K562 (cell line): ENCODE data around the gene MAP3K15. TPM values are rescaled to one million over a fixed set of nuclear protein-coding genes. Genes with fewer than 3 reads are reported as not detected.

ENCODE experiments used
- ATAC-seq: fragments of 200-7000 bp; cut with Tn5 transposase; 3 replicates; pipeline ENCODE4 v1.9.1; 2020; ENCODE audit warnings: moderate library complexity
- BruUV-seq: library from RNA; stranded (reverse); fragments of 400-500 nt; replicated peaks from 2 replicates; lab custom pipeline; 2021; lab: Mats Ljungman, UMichigan
- CTCF ChIA-PET: fragments of 300-600 bp; formaldehyde crosslinking; extraction: SDS; loops from one replicate; lab custom pipeline; 2021; ENCODE audit warnings: low intra/inter-chr PET ratio; lab: Yijun Ruan, JAX
- POLR2A ChIA-PET: fragments of 300-600, 350-650 bp; sonication (Branson Sonifier 250); formaldehyde crosslinking; extraction: SDS; loops from one replicate; lab custom pipeline; 2021; ENCODE audit warnings: antibody characterized with exemption, inconsistent platforms; lab: Yijun Ruan, JAX
- DNase-seq, 4 experiments: peaks; one replicate each; pipeline versions ENCODE4 v3.0.0 to v3.0.0-alpha.2; 2011 to 2018; ENCODE audit warnings: low spot score in 3 of 4, mixed read lengths in 3 of 4; ENCODE audit errors: extremely low read depth in 1 of 4
- FAIRE-seq: peaks from 2 replicates; lab custom pipeline; 2011; peaks lifted over from hg19 to GRCh38; lab: Jason Lieb, UNC
- H2AFZ ChIP-seq: 2 replicates; pipeline ENCODE4 v1.6.0; 2011; ENCODE audit warnings: low read depth, low read length, control low read depth, inconsistent platforms
- H3K27ac ChIP-seq: fragments of 200-600 bp; 3 replicates; pipeline ENCODE4 v1.8.0; 2011; ENCODE audit warnings: low read depth, mild to moderate bottlenecking, control low read depth, inconsistent platforms, low read length, moderate library complexity, mixed read lengths; ENCODE audit errors: extremely low read depth
- H3K27me3 ChIP-seq, 2 experiments: fragments of 300-600 bp in 1 of 2; 2 replicates in 1 of 2; 3 replicates in 1 of 2; pipeline versions ENCODE4 v1.6.0 to v1.8.0; 2011; ENCODE audit warnings: inconsistent platforms in 2 of 2, low read length in 2 of 2, mild to moderate bottlenecking in 1 of 2, mixed read lengths in 1 of 2, moderate library complexity in 1 of 2; ENCODE audit not compliant: control insufficient read depth in 2 of 2, insufficient read depth in 2 of 2
- H3K36me3 ChIP-seq: fragments of 300-600 bp; 3 replicates; pipeline ENCODE4 v1.8.0; 2011; ENCODE audit warnings: mild to moderate bottlenecking, low read length, inconsistent platforms; ENCODE audit not compliant: control insufficient read depth, insufficient read depth
- H3K4me1 ChIP-seq, 2 experiments: fragments of 200-600 bp in 1 of 2; replicated peaks in 1 of 2; 2 replicates in 1 of 2; 3 replicates in 1 of 2; pipeline versions ENCODE4 v1.5.1 to v1.8.0; 2011; ENCODE audit warnings: inconsistent platforms in 2 of 2, low read length in 2 of 2, mild to moderate bottlenecking in 1 of 2, mixed read lengths in 1 of 2, moderate library complexity in 1 of 2; ENCODE audit not compliant: control insufficient read depth in 2 of 2, insufficient read depth in 2 of 2
- H3K4me2 ChIP-seq: 2 replicates; pipeline ENCODE4 v1.6.1; 2011; ENCODE audit warnings: low read length, control low read depth, inconsistent platforms, mixed read lengths; ENCODE audit not compliant: insufficient read depth
- H3K4me3 ChIP-seq: fragments of 200-600 bp; sonication (generic), shearing (Covaris generic); 2 replicates; pipeline ENCODE4 v1.5.1; 2016; ENCODE audit warnings: control low read depth, inconsistent platforms
- H3K79me2 ChIP-seq: fragments of 200-600 bp; 3 replicates; pipeline ENCODE4 v1.8.0; 2011; ENCODE audit warnings: low read length, inconsistent platforms; ENCODE audit not compliant: control insufficient read depth, insufficient read depth
- H3K9ac ChIP-seq, 2 experiments: 2 replicates each; pipeline versions ENCODE4 v1.6.0 to v1.6.1; 2011; ENCODE audit warnings: low read depth in 2 of 2, low read length in 2 of 2, control low read depth in 1 of 2, inconsistent platforms in 1 of 2, mild to moderate bottlenecking in 1 of 2, mixed read lengths in 1 of 2; ENCODE audit not compliant: insufficient read depth in 1 of 2
- H3K9me1 ChIP-seq: one replicate; pipeline ENCODE4 v1.6.0; 2011; ENCODE audit warnings: inconsistent platforms, mild to moderate bottlenecking, low read length, moderate library complexity; ENCODE audit not compliant: control insufficient read depth, insufficient read depth
- H3K9me3 ChIP-seq: replicated peaks from 2 replicates; pipeline ENCODE4 v1.5.1; 2011; ENCODE audit warnings: low read depth, low read length, inconsistent platforms; ENCODE audit not compliant: control insufficient read depth, insufficient read depth
- H4K20me1 ChIP-seq: replicated peaks from 2 replicates; pipeline ENCODE4 v1.6.1; 2011; ENCODE audit warnings: low read length, inconsistent platforms, mixed read lengths; ENCODE audit not compliant: control insufficient read depth, insufficient read depth
- COPS2 ChIP-seq: fragments of 450-650 bp; conservative IDR thresholded peaks from 2 replicates; pipeline ENCODE4 v1.6.1; 2016; ENCODE audit warnings: mild to moderate bottlenecking, moderate library complexity
- GABPA ChIP-seq: fragments of 200-800 bp; sonication (Bioruptor generic); conservative IDR thresholded peaks from 2 replicates; pipeline ENCODE4 v1.6.1; 2016; ENCODE audit warnings: low read depth, missing genetic modification characterization, missing compliant biosample characterization
- ZNF263 ChIP-seq: sonication (generic); formaldehyde crosslinking; IDR thresholded peaks from 2 replicates; pipeline ENCODE4 v1.8.0; 2022; ENCODE audit warnings: mild to moderate bottlenecking, missing genetic modification reagents, borderline replicate concordance
- WGBS: fragments of 100-300 bp; shearing (Covaris generic); methylation state at CpG from one replicate; pipeline ENCODE4 v1.1.6; 2016; ENCODE audit warnings: low coverage, mixed read lengths; ENCODE audit not compliant: insufficient coverage; ENCODE audit errors: missing lambda C conversion rate; 5-methylcytosine and 5-hydroxymethylcytosine counted together
- in situ Hi-C: fragments of 300-500 bp; cut with MboI; formaldehyde crosslinking; loops from 4 replicates; pipeline ENCODE4 v1.15.0; 2018; ENCODE audit warnings: inconsistent platforms, mixed read lengths
- intact Hi-C: fragments of 100-400 bp; cut with micrococcal nuclease; formaldehyde crosslinking; loops from 2 replicates; pipeline ENCODE4 v1.14.2; 2022
- polyA plus RNA-seq, 8 experiments: library from polyadenylated mRNA; depleted of rRNA in 4 of 8; stranded (reverse) in 5 of 8; unstranded in 3 of 8; fragments of >200 nt; fragmentation: Nextera tagmentation in 2 of 8; fragmentation: Illumina TruSeq in 1 of 8; extraction: Ambion mirVana in 2 of 8; extraction: Trizol in 1 of 8; gene quantifications; 2 replicates each; pipeline versions ENCODE4 v1.2.1 to v1.2.3, GENCODE V29; 2011 to 2014; ENCODE audit warnings: inconsistent platforms in 1 of 8, missing spikeins in 1 of 8
- total RNA-seq, 7 experiments: library from RNA; depleted of rRNA in 6 of 7; stranded (reverse); fragments of >200 nt in 6 of 7; fragmentation: Illumina TruSeq in 2 of 7; extraction: Trizol in 2 of 7; gene quantifications; 2 replicates each; pipeline versions ENCODE4 v1.2.1 to v1.2.3, GENCODE V29; 2011 to 2021; ENCODE audit warnings: low replicate concordance in 1 of 7
- TF ChIP-seq, protein P1 (sequence below): fragments of 450-650 bp; IDR thresholded peaks from 2 replicates; pipeline ENCODE4 v1.6.1; 2016; ENCODE audit warnings: borderline replicate concordance

The MAP3K15 gene
- total and polyA plus RNA-seq, 9 of the 15 experiments (the other 6 are each of a cell fraction or from before 2014, with no cell fraction given): 0.03 to 0.29 (median 0.14) TPM; not detected in 5

DNA sequence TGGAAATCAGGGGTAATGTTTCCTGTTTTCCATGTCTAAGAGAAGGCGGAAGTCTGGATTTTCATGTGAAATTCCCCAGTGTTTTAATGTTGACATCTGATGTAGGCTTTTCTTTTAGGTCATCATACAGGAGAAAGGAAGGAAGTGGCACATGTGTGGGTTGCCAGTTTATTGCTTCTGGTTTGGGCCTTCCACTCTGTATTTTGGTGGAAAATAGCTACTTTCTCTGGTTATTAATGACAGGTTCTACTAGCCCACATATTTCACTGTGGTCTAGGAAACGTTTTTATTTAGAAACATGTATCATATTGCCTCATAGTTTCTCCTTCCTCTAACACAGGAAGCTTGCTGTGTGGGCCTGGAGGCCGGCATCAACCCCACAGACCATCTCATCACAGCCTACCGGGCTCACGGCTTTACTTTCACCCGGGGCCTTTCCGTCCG lies 164.3 kb downstream of the MAP3K15 start:
- peaks cover 93% of the 10 kb centered on the region for H3K36me3 ChIP-seq
- DNase-seq (no peak), FAIRE-seq (no peak), ATAC-seq (no peak)
- intact Hi-C loops (no loop called here), in situ Hi-C loops (no loop called here)
- H2AFZ ChIP-seq: no peak overlapping the region
- H3K27ac ChIP-seq: no peak overlapping the region
- no peaks in the 10 kb centered on the region for H3K9me1 ChIP-seq
- TF ChIP-seq COPS2 (no peak), GABPA (tag) (no peak), ZNF263 (CRISPR knock-in tag) (no peak)
- TF ChIP-seq, protein P1, sequence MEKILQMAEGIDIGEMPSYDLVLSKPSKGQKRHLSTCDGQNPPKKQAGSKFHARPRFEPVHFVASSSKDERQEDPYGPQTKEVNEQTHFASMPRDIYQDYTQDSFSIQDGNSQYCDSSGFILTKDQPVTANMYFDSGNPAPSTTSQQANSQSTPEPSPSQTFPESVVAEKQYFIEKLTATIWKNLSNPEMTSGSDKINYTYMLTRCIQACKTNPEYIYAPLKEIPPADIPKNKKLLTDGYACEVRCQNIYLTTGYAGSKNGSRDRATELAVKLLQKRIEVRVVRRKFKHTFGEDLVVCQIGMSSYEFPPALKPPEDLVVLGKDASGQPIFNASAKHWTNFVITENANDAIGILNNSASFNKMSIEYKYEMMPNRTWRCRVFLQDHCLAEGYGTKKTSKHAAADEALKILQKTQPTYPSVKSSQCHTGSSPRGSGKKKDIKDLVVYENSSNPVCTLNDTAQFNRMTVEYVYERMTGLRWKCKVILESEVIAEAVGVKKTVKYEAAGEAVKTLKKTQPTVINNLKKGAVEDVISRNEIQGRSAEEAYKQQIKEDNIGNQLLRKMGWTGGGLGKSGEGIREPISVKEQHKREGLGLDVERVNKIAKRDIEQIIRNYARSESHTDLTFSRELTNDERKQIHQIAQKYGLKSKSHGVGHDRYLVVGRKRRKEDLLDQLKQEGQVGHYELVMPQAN: no peak
- ChIA-PET POLR2A (interaction anchor here (0.6 kb wide), 1 partner anchor 8 kb away, joined by 3 read pairs; no protein-coding TSS in a partner anchor), CTCF (no interaction called here)
- no peaks in the 10 kb centered on the region; the same call in 1 of the 2 replicates for H4K20me1 ChIP-seq
- 88% methylated on average over 7 of the region's 8 CpGs for WGBS
- peaks cover 1 to 4% of the 10 kb centered on the region in 2 experiments; a peak in 2 of 5 replicates for H3K4me1 ChIP-seq
- no peak overlapping the region for H3K4me3 ChIP-seq
- BruUV-seq: no TSS peak
- H3K4me2 ChIP-seq: no peak overlapping the region
- no peak overlapping the region for H3K9ac ChIP-seq
- H3K79me2 ChIP-seq: peaks cover 30% of the 10 kb centered on the region
- H3K9me3 ChIP-seq: no peaks in the 10 kb centered on the region
- no peaks in the 10 kb centered on the region for H3K27me3 ChIP-seq
